ENCODE measurements around the gene BABAM2. TPM values are rescaled to one million over a fixed set of nuclear protein-coding genes. Genes with fewer than 3 reads are reported as not detected.

Gene BABAM2
- total RNA-seq, 4 donors from 2014 or later = 24.3 to 46.1 (median 44.5) TPM

GRCh38 chr2:28387082-28387960, 496.8 kb downstream of the BABAM2 start:
- no peak for TF ChIP-seq POLR2A (IDR thresholded peaks at IDR 0.05)
- TF ChIP-seq CTCF (IDR thresholded peaks at IDR 0.05) = no peak
- Histone ChIP-seq H3K4me1 (peaks cover 0 to 15% (median 10%) of the 10 kb centered on the region in 4 donors), H3K9me3 (no peaks in the 10 kb centered on the region), H3K36me3 (no peaks in the 10 kb centered on the region), H3K27me3 (no peaks in the 10 kb centered on the region), H3K4me3 (no peak overlapping the region), H3K27ac (no peak overlapping the region)
- DNase-seq (ENCODE audit: low spot score in 2 of 2) = no peak
- WGBS, 2 donors = 64 to 68% methylated on average over 6 of the region's 6 CpGs

Small RNA genes within 50 kb of the gene (small RNA-seq; reads per million reads assigned to genes)
- gene MIR4263 (not detected), gene RF02271 (not detected)

Other genes with a start within 250 kb of the BABAM2 start
- gene SUPT7L, start 227.1 kb upstream of the BABAM2 start, total RNA-seq = 10 to 100 TPM; 30.2 to 36.3 (median 33.8) TPM
- gene SLC4A1AP, start 226.8 kb upstream of the BABAM2 start, total RNA-seq = 10 to 100 TPM; 22.9 to 31.2 (median 28.6) TPM
- gene MRPL33, start 119.0 kb upstream of the BABAM2 start, total RNA-seq = 100 to 1,000 TPM; 101 to 186 (median 119) TPM
- gene RBKS, start 342 bp upstream of the BABAM2 start, total RNA-seq = 1 to 10 TPM; 1.2 to 8.1 (median 4.4) TPM